ENCODE results near the gene REG1B.

DNA sequence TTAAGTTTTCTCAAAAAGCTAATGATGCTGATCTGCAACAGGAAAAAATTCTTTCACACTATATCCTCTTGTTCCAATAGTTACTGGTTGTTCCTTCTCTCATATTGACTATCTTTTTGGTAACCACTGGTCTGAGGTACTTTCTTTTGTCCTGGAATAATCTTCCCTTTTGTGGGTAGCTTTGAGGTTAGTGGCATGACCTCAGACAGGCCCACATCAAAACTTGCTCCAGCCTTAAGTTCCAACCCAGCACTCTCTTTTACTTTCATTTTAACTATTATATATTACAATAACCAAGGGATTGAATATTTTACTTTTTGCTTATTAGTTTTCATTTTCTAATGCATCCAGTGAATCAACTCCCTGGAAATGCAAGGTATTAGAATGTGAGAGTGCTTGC, 42.0 kb upstream of the REG1B start:
- TF ChIP-seq CTCF (conservative IDR thresholded peaks at IDR 0.05 in 1 of 2, IDR thresholded peaks at IDR 0.05 in 1 of 2; ENCODE audit: low read depth in 1 of 2, low read length in 2 of 2) (no peak), EZH2 (IDR thresholded peaks at IDR 0.05; ENCODE audit: low read length, missing control alignments) (no peak)
